Liver (tissue), 9 donors: ENCODE measurements around the gene ITGAE. TPM values are rescaled to one million over a fixed set of nuclear protein-coding genes. Genes with fewer than 3 reads are reported as not detected.
"Not testable (repeated sequence)": the region's sequence is repeated elsewhere in the genome, so short reads cannot be mapped to it uniquely, and the experiment has no call there.

Experiments used
- DNase-seq: peaks from one replicate; pipeline ENCODE4 v3.0.0-alpha.2; 2017; ENCODE audit warnings: low spot score
- H3K27ac ChIP-seq, 2 donors: one replicate each; pipeline ENCODE4 v1.7.0; 2013; ENCODE audit warnings: inconsistent platforms in 2 of 2, low read length in 2 of 2, control low read depth in 1 of 2, low read depth in 1 of 2, mild to moderate bottlenecking in 1 of 2
- H3K27me3 ChIP-seq, 4 donors: one replicate each; pipeline versions ENCODE4 v1.6.1 to v1.7.0; 2013; ENCODE audit warnings: low read length in 3 of 4, inconsistent platforms in 1 of 4, mild to moderate bottlenecking in 1 of 4, moderate library complexity in 1 of 4; ENCODE audit not compliant: control insufficient read depth in 4 of 4, insufficient read depth in 4 of 4
- H3K36me3 ChIP-seq, 4 donors: one replicate each; pipeline versions ENCODE4 v1.6.1 to v1.7.0; 2013; ENCODE audit warnings: low read length in 3 of 4, mild to moderate bottlenecking in 3 of 4, low read depth in 1 of 4, moderate library complexity in 1 of 4; ENCODE audit not compliant: control insufficient read depth in 4 of 4, insufficient read depth in 3 of 4
- H3K4me1 ChIP-seq, 4 donors: one replicate each; pipeline versions ENCODE4 v1.6.1 to v1.7.0; 2013; ENCODE audit warnings: low read length in 3 of 4, mild to moderate bottlenecking in 3 of 4, moderate library complexity in 1 of 4; ENCODE audit not compliant: control insufficient read depth in 4 of 4, insufficient read depth in 4 of 4
- H3K4me3 ChIP-seq, 3 donors: one replicate each; pipeline versions ENCODE4 v1.6.1 to v1.7.0; 2013; ENCODE audit warnings: low read length in 3 of 3, control low read depth in 1 of 3, low read depth in 1 of 3, mild to moderate bottlenecking in 1 of 3
- H3K9ac ChIP-seq, 2 donors: one replicate each; pipeline ENCODE4 v1.7.0; 2013; ENCODE audit warnings: low read length in 2 of 2, mild to moderate bottlenecking in 2 of 2, moderate library complexity in 2 of 2, control low read depth in 1 of 2, low read depth in 1 of 2
- H3K9me3 ChIP-seq, 4 donors: one replicate each; pipeline versions ENCODE4 v1.6.1 to v1.7.0; 2013; ENCODE audit warnings: low read length in 3 of 4; ENCODE audit not compliant: control insufficient read depth in 4 of 4
- FOXA1 ChIP-seq: IDR thresholded peaks from 2 replicates; pipeline ENCODE4 v1.6.1; 2016; ENCODE audit warnings: antibody characterized with exemption
- GABPA ChIP-seq, 2 donors: IDR thresholded peaks in 1 of 2; conservative IDR thresholded peaks in 1 of 2; 2 replicates each; pipeline ENCODE4 v1.6.1; 2016; ENCODE audit warnings: antibody characterized with exemption in 2 of 2, mild to moderate bottlenecking in 1 of 2, moderate library complexity in 1 of 2
- HNF4G ChIP-seq: IDR thresholded peaks from 2 replicates; pipeline ENCODE4 v1.6.1; 2016; ENCODE audit warnings: antibody characterized with exemption
- JUND ChIP-seq, 2 donors: IDR thresholded peaks; 2 replicates each; pipeline ENCODE4 v1.6.1; 2016; ENCODE audit warnings: antibody characterized with exemption in 2 of 2
- NR2F2 ChIP-seq: IDR thresholded peaks from 2 replicates; pipeline ENCODE4 v1.6.1; 2016; ENCODE audit warnings: antibody characterized with exemption
- RXRA ChIP-seq, 2 donors: IDR thresholded peaks; 2 replicates each; pipeline ENCODE4 v1.6.1; 2017 to 2018; ENCODE audit warnings: antibody characterized with exemption in 2 of 2, mild to moderate bottlenecking in 1 of 2
- SP1 ChIP-seq: IDR thresholded peaks from 2 replicates; pipeline ENCODE4 v1.6.1; 2018; ENCODE audit warnings: antibody characterized with exemption, mild to moderate bottlenecking
- YY1 ChIP-seq: IDR thresholded peaks from 2 replicates; pipeline ENCODE4 v1.6.1; 2016; ENCODE audit warnings: antibody characterized with exemption, mild to moderate bottlenecking
- WGBS: extraction: QIAGEN DNeasy Blood & Tissue Kit; methylation state at CpG from one replicate; pipeline ENCODE4 v1.1.7; 2013; 5-methylcytosine and 5-hydroxymethylcytosine counted together
- polyA plus RNA-seq, 2 donors: library from polyadenylated mRNA; stranded (reverse) in 1 of 2; unstranded in 1 of 2; fragments of 200-250 nt in 1 of 2; fragments of >200 nt in 1 of 2; fragmentation: Nextera tagmentation in 1 of 2; extraction: Ambion mirVana in 1 of 2; gene quantifications; one replicate each; pipeline versions ENCODE4 v1.2.1 to v1.2.3, GENCODE V29; 2013 to 2015
- total RNA-seq, 2 donors: library from RNA; depleted of rRNA; stranded (reverse); fragments of >200 nt; gene quantifications; one replicate each; pipeline ENCODE4 v1.2.3, GENCODE V29; 2014
- TF ChIP-seq, protein P1 (sequence below): IDR thresholded peaks from 2 replicates; pipeline ENCODE4 v1.6.1; 2016; ENCODE audit warnings: antibody characterized with exemption
- TF ChIP-seq, protein P2 (sequence below): fragments of 150-350 bp; IDR thresholded peaks from 2 replicates; pipeline ENCODE4 v1.5.1; 2017; ENCODE audit warnings: improper control_type of control experiment, low read depth, low read length; ENCODE audit not compliant: missing input control
- TF ChIP-seq, protein P3 (sequence below): IDR thresholded peaks from 2 replicates; pipeline ENCODE4 v1.6.1; 2016; ENCODE audit warnings: antibody characterized with exemption, mild to moderate bottlenecking
- donor health status: healthy.
- donor health status: healthy.
- donor health status: healthy.
- donor health status: healthy.
- donor health status: healthy.

The ITGAE gene
- total and polyA plus RNA-seq, 4 donors: 6.5 to 17.7 (median 12.1) TPM

DNA sequence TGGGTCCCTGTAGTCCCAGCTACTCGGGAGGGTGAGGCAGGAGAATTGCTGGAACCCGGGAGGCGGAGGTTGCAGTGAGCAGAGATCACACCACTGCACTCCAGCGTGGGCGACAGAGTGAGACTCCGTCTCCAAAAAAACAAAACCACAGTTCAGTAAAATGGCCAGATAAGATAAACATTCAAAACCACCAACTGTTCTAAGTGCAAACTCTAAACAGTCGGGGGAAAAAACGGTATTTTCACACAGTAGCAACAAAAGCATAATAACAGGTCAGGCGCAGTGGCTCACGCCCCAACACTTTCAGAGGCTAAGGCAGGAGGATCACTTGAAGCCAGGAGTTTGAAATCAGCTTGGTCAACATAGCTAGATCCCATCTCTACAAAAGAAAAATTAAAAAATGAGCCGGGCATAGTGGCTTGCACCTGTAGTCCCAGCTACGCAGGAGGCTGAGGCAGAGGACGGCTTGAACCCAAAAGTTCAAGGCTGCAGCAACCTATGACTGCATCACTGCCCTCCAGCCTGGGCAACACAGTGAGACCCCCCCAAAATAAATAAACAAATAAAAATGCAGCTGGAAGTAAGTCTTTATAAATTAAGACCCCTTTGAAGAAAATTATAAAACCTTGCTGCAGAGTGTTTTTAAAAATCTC is 88.1 kb downstream of the ITGAE start:
- no peaks in the 10 kb centered on the region for H3K4me1 ChIP-seq
- WGBS: 82% methylated on average over 13 of the region's 13 CpGs
- DNase-seq: no peak

DNA sequence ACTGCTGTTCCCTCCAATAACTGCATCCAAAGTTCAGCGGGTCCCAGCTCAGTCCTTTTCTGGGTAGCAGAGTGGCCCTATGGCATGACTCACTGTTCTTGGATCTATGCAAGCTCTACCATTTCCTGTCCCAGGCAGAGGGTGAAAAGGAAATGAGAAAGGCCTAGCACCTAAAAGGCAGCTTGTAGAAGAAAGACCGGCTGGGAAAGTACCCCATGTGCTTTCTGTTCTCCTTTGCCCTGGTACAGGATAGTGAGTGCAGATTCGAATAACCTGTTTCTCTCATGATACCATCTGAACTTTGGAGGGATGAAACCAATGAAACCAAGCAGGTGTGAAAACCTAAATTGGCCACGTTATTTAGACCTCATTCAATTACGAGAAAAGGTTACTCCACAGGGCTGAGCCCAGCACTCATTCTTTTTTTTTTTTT is 90.0 kb downstream of the ITGAE start:
- WGBS: 71% methylated on average over 5 of the region's 5 CpGs
- H3K27ac ChIP-seq: no peak overlapping the region
- H3K9me3 ChIP-seq: no peaks in the 10 kb centered on the region
- H3K4me3 ChIP-seq: no peak overlapping the region
- no peaks in the 10 kb centered on the region for H3K4me1 ChIP-seq
- TF ChIP-seq, protein P1, sequence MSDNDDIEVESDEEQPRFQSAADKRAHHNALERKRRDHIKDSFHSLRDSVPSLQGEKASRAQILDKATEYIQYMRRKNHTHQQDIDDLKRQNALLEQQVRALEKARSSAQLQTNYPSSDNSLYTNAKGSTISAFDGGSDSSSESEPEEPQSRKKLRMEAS: peak; percentile 14
- TF ChIP-seq SP1 (peak; percentile 26), YY1 (no peak), GABPA (IDR thresholded peaks at IDR 0.05 in 1 of 2, conservative IDR thresholded peaks at IDR 0.05 in 1 of 2) (no peak), JUND (IDR thresholded peaks at IDR 0.05) (no peak)
- TF ChIP-seq, protein P2, sequence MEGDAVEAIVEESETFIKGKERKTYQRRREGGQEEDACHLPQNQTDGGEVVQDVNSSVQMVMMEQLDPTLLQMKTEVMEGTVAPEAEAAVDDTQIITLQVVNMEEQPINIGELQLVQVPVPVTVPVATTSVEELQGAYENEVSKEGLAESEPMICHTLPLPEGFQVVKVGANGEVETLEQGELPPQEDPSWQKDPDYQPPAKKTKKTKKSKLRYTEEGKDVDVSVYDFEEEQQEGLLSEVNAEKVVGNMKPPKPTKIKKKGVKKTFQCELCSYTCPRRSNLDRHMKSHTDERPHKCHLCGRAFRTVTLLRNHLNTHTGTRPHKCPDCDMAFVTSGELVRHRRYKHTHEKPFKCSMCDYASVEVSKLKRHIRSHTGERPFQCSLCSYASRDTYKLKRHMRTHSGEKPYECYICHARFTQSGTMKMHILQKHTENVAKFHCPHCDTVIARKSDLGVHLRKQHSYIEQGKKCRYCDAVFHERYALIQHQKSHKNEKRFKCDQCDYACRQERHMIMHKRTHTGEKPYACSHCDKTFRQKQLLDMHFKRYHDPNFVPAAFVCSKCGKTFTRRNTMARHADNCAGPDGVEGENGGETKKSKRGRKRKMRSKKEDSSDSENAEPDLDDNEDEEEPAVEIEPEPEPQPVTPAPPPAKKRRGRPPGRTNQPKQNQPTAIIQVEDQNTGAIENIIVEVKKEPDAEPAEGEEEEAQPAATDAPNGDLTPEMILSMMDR: no peak
- peaks cover 5 to 18% (median 14%) of the 10 kb centered on the region in 4 donors for H3K36me3 ChIP-seq
- no peak for DNase-seq
- H3K9ac ChIP-seq: no peak overlapping the region
- H3K27me3 ChIP-seq: no peaks in the 10 kb centered on the region

More for the DNA sequence above, 88.1 kb downstream of the ITGAE start:
- H3K4me3 ChIP-seq: no peak overlapping the region
- H3K36me3 ChIP-seq: peaks cover 8 to 31% (median 23%) of the 10 kb centered on the region in 4 donors
- no peak overlapping the region for H3K27ac ChIP-seq
- no peak overlapping the region for H3K9ac ChIP-seq
- no peaks in the 10 kb centered on the region for H3K9me3 ChIP-seq
- no peaks in the 10 kb centered on the region for H3K27me3 ChIP-seq
- no peak for TF ChIP-seq HNF4G
- TF ChIP-seq RXRA (IDR thresholded peaks at IDR 0.05): no peak

DNA sequence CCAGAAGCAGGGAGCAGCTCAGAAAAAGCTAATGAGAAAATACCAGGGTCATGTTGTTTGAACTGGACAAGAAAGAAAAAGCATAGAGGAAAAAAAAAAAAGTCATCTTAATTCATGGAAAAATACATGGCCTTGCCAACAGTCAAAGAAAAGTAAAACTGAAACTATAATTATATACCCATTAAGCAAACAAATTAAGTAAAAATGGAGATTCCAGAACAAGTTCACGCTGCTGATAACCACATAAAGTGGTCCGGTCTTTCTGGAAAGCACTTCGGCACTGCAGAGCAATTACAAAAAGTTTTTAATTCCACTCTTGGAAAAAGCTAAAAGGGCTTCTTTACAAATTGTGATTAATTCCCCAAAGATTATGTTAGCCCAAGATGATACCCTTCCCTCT is 92.6 kb downstream of the ITGAE start:
- no peak for DNase-seq
- WGBS: 73% methylated on average over 3 of the region's 3 CpGs
- H3K9me3 ChIP-seq: no peaks in the 10 kb centered on the region
- no peak overlapping the region for H3K27ac ChIP-seq
- no peak overlapping the region for H3K9ac ChIP-seq
- H3K27me3 ChIP-seq: no peaks in the 10 kb centered on the region
- H3K4me1 ChIP-seq: no peaks in the 10 kb centered on the region
- H3K4me3 ChIP-seq: no peak overlapping the region
- TF ChIP-seq NR2F2 (no peak), FOXA1 (no peak), SP1 (no peak), HNF4G (no peak), JUND (IDR thresholded peaks at IDR 0.05) (no peak)
- TF ChIP-seq, protein P3, sequence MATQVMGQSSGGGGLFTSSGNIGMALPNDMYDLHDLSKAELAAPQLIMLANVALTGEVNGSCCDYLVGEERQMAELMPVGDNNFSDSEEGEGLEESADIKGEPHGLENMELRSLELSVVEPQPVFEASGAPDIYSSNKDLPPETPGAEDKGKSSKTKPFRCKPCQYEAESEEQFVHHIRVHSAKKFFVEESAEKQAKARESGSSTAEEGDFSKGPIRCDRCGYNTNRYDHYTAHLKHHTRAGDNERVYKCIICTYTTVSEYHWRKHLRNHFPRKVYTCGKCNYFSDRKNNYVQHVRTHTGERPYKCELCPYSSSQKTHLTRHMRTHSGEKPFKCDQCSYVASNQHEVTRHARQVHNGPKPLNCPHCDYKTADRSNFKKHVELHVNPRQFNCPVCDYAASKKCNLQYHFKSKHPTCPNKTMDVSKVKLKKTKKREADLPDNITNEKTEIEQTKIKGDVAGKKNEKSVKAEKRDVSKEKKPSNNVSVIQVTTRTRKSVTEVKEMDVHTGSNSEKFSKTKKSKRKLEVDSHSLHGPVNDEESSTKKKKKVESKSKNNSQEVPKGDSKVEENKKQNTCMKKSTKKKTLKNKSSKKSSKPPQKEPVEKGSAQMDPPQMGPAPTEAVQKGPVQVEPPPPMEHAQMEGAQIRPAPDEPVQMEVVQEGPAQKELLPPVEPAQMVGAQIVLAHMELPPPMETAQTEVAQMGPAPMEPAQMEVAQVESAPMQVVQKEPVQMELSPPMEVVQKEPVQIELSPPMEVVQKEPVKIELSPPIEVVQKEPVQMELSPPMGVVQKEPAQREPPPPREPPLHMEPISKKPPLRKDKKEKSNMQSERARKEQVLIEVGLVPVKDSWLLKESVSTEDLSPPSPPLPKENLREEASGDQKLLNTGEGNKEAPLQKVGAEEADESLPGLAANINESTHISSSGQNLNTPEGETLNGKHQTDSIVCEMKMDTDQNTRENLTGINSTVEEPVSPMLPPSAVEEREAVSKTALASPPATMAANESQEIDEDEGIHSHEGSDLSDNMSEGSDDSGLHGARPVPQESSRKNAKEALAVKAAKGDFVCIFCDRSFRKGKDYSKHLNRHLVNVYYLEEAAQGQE: no peak
- TF ChIP-seq, protein P1: no peak
- peaks cover 0 to 4% (median under 1%) of the 10 kb centered on the region in 4 donors for H3K36me3 ChIP-seq

DNA sequence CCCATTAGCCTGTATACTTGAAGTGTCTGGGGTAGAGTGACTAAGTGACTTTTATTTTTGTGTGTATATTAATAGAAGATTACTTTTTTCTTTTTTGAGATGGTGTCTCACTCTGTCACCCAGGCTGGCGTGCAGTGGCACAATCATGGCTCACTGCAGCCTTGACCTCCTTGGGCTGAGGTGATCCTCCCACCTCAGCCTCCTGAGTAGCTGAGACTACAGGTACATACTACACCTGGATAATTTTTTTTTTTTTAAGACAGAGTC is 95.3 kb downstream of the ITGAE start:
- WGBS: 98% methylated on average over 1 of the region's 1 CpG
- H3K9ac ChIP-seq, H3K27me3 ChIP-seq, H3K4me3 ChIP-seq, H3K9me3 ChIP-seq, H3K27ac ChIP-seq, DNase-seq, H3K36me3 ChIP-seq, H3K4me1 ChIP-seq: not testable (repeated sequence)
